GM23338 (cell line): ENCODE data around the gene YPEL2. TPM values are rescaled to one million over a fixed set of nuclear protein-coding genes. Genes with fewer than 3 reads are reported as not detected.

Experiments
- CREB1 ChIP-seq: fragments of 250-450 bp; sonication (Bioruptor Pico); IDR thresholded peaks from 2 replicates; pipeline ENCODE4 v1.5.0; 2020; ENCODE audit warnings: low read depth, mild to moderate bottlenecking, moderate library complexity
- EZH2 ChIP-seq: fragments of 200-600 bp; sonication (generic); IDR thresholded peaks from one replicate; pipeline ENCODE4 v1.8.0; 2017; ENCODE audit warnings: antibody characterized with exemption, mild to moderate bottlenecking, low read depth; ENCODE audit not compliant: unreplicated experiment
- JUNB ChIP-seq: IDR thresholded peaks from one replicate; pipeline ENCODE4 v1.6.1; 2016; ENCODE audit warnings: antibody characterized with exemption; ENCODE audit not compliant: unreplicated experiment
- NANOG ChIP-seq: IDR thresholded peaks from 2 replicates; pipeline ENCODE4 v1.6.1; 2016; ENCODE audit warnings: antibody characterized with exemption, borderline replicate concordance
- POLR2AphosphoS5 ChIP-seq: IDR thresholded peaks from 2 replicates; pipeline ENCODE4 v1.6.1; 2016; ENCODE audit warnings: antibody characterized with exemption, low read depth
- STAT1 ChIP-seq: IDR thresholded peaks from one replicate; pipeline ENCODE4 v1.6.1; 2016; ENCODE audit warnings: antibody characterized with exemption; ENCODE audit not compliant: unreplicated experiment
- ZNF114 ChIP-seq: fragments of 250-450 bp; sonication (Bioruptor Pico); IDR thresholded peaks from 2 replicates; pipeline ENCODE4 v1.5.0; 2020; ENCODE audit warnings: mild to moderate bottlenecking, moderate library complexity
- ZNF331 ChIP-seq: fragments of 250-450 bp; sonication (Bioruptor Pico); IDR thresholded peaks from 2 replicates; pipeline ENCODE4 v1.5.0; 2020; ENCODE audit warnings: low read depth, mild to moderate bottlenecking, moderate library complexity
- ZNF462 ChIP-seq: fragments of 250-450 bp; sonication (Bioruptor Pico); IDR thresholded peaks from 2 replicates; pipeline ENCODE4 v1.5.0; 2020; ENCODE audit warnings: mild to moderate bottlenecking, moderate library complexity
- polyA plus RNA-seq: library from polyadenylated mRNA; unstranded; fragments of >200 nt; fragmentation: Nextera tagmentation; extraction: Ambion mirVana; gene quantifications from 2 replicates; pipeline ENCODE4 v1.2.1, GENCODE V29; 2016
- total RNA-seq: library from RNA; depleted of rRNA; stranded (reverse); fragments of >200 nt; shearing (Covaris generic); gene quantifications from 2 replicates; pipeline ENCODE4 v1.2.3, GENCODE V29; 2014
- TF ChIP-seq, protein P1 (sequence below): IDR thresholded peaks from one replicate; pipeline ENCODE4 v1.6.1; 2018; ENCODE audit warnings: antibody characterized with exemption; ENCODE audit not compliant: unreplicated experiment

YPEL2 gene
- total and polyA plus RNA-seq, 2 experiments from 2014 or later, result 4.1 to 5.2 TPM

GRCh38 chr17:59298521-59298920, 32.9 kb upstream of the YPEL2 start (continued):
- TF ChIP-seq ZNF462, result no peak
- no peak for TF ChIP-seq ZNF331
- TF ChIP-seq POLR2AphosphoS5, result no peak
- no peak for TF ChIP-seq CREB1 (CRISPR knock-in tag)
- no peak for TF ChIP-seq ZNF114
- TF ChIP-seq JUNB, result no peak
- no peak for TF ChIP-seq NANOG
- no peak for TF ChIP-seq EZH2
- TF ChIP-seq STAT1, result no peak
- TF ChIP-seq, protein P1, sequence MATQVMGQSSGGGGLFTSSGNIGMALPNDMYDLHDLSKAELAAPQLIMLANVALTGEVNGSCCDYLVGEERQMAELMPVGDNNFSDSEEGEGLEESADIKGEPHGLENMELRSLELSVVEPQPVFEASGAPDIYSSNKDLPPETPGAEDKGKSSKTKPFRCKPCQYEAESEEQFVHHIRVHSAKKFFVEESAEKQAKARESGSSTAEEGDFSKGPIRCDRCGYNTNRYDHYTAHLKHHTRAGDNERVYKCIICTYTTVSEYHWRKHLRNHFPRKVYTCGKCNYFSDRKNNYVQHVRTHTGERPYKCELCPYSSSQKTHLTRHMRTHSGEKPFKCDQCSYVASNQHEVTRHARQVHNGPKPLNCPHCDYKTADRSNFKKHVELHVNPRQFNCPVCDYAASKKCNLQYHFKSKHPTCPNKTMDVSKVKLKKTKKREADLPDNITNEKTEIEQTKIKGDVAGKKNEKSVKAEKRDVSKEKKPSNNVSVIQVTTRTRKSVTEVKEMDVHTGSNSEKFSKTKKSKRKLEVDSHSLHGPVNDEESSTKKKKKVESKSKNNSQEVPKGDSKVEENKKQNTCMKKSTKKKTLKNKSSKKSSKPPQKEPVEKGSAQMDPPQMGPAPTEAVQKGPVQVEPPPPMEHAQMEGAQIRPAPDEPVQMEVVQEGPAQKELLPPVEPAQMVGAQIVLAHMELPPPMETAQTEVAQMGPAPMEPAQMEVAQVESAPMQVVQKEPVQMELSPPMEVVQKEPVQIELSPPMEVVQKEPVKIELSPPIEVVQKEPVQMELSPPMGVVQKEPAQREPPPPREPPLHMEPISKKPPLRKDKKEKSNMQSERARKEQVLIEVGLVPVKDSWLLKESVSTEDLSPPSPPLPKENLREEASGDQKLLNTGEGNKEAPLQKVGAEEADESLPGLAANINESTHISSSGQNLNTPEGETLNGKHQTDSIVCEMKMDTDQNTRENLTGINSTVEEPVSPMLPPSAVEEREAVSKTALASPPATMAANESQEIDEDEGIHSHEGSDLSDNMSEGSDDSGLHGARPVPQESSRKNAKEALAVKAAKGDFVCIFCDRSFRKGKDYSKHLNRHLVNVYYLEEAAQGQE, result no peak
